ENCODE measurements around the gene COL13A1.

Gene COL13A1

GRCh38 chr10:69801434-69802315 lies at the start of gene COL13A1:
Gene COL13A1, plus strand, starts transcription at chr10:69801906. Its CDS starts 518 bp downstream, at chr10:69802424.
- DNase-seq: peak; percentile 12

- no peak for DNase-seq
Observed at GRCh38 chr10:69752479-69752878, 49.2 kb upstream of the COL13A1 start.

- no peak for DNase-seq
Observed at GRCh38 chr10:69756279-69756678, 45.4 kb upstream of the COL13A1 start.

- no peak for DNase-seq
Observed at GRCh38 chr10:69757206-69757552, 44.5 kb upstream of the COL13A1 start.

GRCh38 chr10:69757553-69758309 lies 44.0 kb upstream of the COL13A1 start:
- DNase-seq: no peak

- no peak for DNase-seq
Observed at GRCh38 chr10:69758310-69758728, 43.4 kb upstream of the COL13A1 start.

GRCh38 chr10:69759641-69760040 lies 42.1 kb upstream of the COL13A1 start:
- DNase-seq: no peak

- DNase-seq: no peak
Observed at GRCh38 chr10:69760072-69760471, 41.6 kb upstream of the COL13A1 start.

GRCh38 chr10:69761320-69761719 lies 40.4 kb upstream of the COL13A1 start:
- no peak for DNase-seq

- DNase-seq: no peak
Observed at GRCh38 chr10:69766161-69766910, 35.4 kb upstream of the COL13A1 start.

GRCh38 chr10:69767793-69768192 lies 33.9 kb upstream of the COL13A1 start:
- DNase-seq: no peak

GRCh38 chr10:69768386-69768785 lies 33.3 kb upstream of the COL13A1 start:
- no peak for DNase-seq

GRCh38 chr10:69769395-69769992 lies 32.2 kb upstream of the COL13A1 start:
- no peak for DNase-seq

GRCh38 chr10:69772933-69773704 lies 28.6 kb upstream of the COL13A1 start:
- DNase-seq: no peak

GRCh38 chr10:69774596-69774995 lies 27.1 kb upstream of the COL13A1 start:
- DNase-seq: no peak

GRCh38 chr10:69780077-69780476 lies 21.6 kb upstream of the COL13A1 start:
- no peak for DNase-seq

- DNase-seq: no peak
Observed at GRCh38 chr10:69781576-69781975, 20.1 kb upstream of the COL13A1 start.

GRCh38 chr10:69783515-69783914 lies 18.2 kb upstream of the COL13A1 start:
- DNase-seq: no peak

- DNase-seq: no peak
Observed at GRCh38 chr10:69786791-69787190, 14.9 kb upstream of the COL13A1 start.

GRCh38 chr10:69787681-69788080 lies 14.0 kb upstream of the COL13A1 start:
- DNase-seq: no peak

GRCh38 chr10:69789164-69789576 lies 12.5 kb upstream of the COL13A1 start:
- no peak for DNase-seq

GRCh38 chr10:69791812-69792211 lies 9.9 kb upstream of the COL13A1 start:
- DNase-seq: no peak

Data from stimulated activated CD4-positive, alpha-beta T cell treated with anti-CD3 and anti-CD28 coated beads, Interleukin-15, amount 100 ng/mL, for 24 hours (primary cell).